ENCODE data around the gene TVP23B. TPM values are rescaled to one million over a fixed set of nuclear protein-coding genes. Genes with fewer than 3 reads are reported as not detected.

TVP23B gene
- polyA plus RNA-seq, 1 of the 3 experiments (the other 2 are of a cell fraction): 22.9 TPM

DNA sequence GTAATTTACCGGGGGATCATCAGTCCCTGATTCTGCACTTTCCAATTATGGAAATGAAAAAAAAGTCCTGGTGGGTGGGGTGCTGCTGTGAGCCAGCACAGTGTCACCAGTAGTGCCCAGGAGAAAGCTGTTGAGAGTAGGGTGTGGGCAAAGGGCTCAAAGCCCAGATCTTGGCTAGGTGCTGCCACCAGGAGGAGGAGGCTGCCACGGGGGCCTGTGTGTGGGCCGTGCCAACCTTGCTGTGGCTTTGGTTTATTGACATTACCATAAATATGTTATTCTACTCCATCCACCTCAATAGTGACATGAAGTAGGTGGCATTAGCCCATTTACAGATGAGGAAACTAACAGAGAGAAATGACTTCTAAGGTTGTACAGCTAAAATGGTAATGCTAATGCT is 70.2 kb downstream of the TVP23B start:
- ChIA-PET POLR2A (no interaction called here), CTCF (no interaction called here)
- TF ChIP-seq RCOR1 (IDR thresholded peaks at IDR 0.05; ENCODE audit: low read length): no peak
- no peak for DNase-seq
- H4K20me1 ChIP-seq (ENCODE audit: insufficient read depth): no peaks in the 10 kb centered on the region
- H3K4me1 ChIP-seq (ENCODE audit: control insufficient read depth in 1 of 2, insufficient read depth in 2 of 2, low read depth in 1 of 2, low read length in 1 of 2): peaks cover 7 to 9% of the 10 kb centered on the region in 2 experiments; a peak in 2 of 4 replicates
- 65% methylated on average over 3 of the region's 3 CpGs for WGBS (ENCODE audit: low lambda C conversion rate)
- H3K27me3 ChIP-seq (ENCODE audit: insufficient read depth): no peaks in the 10 kb centered on the region
- no peaks in the 10 kb centered on the region for H3K9me2 ChIP-seq
- no peak overlapping the region for H2AFZ ChIP-seq (ENCODE audit: low read depth)
- 0 out of 2 replicates have a peak, but pooled peaks cover 9% of the 10 kb centered on the region for H3K79me2 ChIP-seq (ENCODE audit: insufficient read depth)
- no peak overlapping the region for H3K9ac ChIP-seq
- H3K27ac ChIP-seq (ENCODE audit: low read depth in 2 of 2, low read length in 1 of 2): no peak overlapping the region
- no peaks in the 10 kb centered on the region for H3F3A ChIP-seq (replicated peaks; ENCODE audit: insufficient read depth)
- H3K4me2 ChIP-seq: no peak overlapping the region
- H3K9me3 ChIP-seq: no peaks in the 10 kb centered on the region
- no peak overlapping the region for H3K4me3 ChIP-seq (ENCODE audit: low read depth in 2 of 2, low read length in 1 of 2)
- no peaks in the 10 kb centered on the region for H3K36me3 ChIP-seq (replicated peaks in 1 of 2; ENCODE audit: control insufficient read depth in 1 of 2, insufficient read depth in 2 of 2, low read length in 1 of 2)

DNA sequence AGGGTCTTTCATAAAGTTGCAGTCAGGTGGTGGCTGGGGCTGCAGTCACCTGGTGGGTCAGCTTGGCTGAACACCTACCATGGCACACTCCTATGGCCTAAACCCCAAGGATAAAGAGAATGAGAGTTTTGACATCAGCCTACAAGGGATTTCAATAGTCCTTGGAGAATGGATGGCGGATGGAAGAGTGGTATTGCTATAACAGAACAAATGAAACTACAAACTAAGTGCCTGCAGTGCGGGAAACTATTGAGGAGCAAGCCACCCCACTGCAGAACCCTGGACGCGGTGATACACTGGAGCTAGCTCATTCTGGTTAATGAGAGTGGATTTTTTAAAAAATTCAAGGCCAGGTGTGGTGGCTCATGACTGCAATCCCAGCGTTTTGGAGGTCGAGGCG is 74.0 kb downstream of the TVP23B start:
- peak overlapping the region; percentile 59 to 63; a peak in 3 of 4 replicates for H3K4me3 ChIP-seq (ENCODE audit: low read depth in 2 of 2, low read length in 1 of 2)
- no peak overlapping the region for H3K27ac ChIP-seq (ENCODE audit: low read depth in 2 of 2, low read length in 1 of 2)
- H3K79me2 ChIP-seq (ENCODE audit: insufficient read depth): peaks cover 31% of the 10 kb centered on the region
- H3K9ac ChIP-seq: no peak overlapping the region
- H3F3A ChIP-seq (replicated peaks; ENCODE audit: insufficient read depth): no peaks in the 10 kb centered on the region
- POLR2A ChIA-PET: no interaction called here
- TF ChIP-seq, protein P1, sequence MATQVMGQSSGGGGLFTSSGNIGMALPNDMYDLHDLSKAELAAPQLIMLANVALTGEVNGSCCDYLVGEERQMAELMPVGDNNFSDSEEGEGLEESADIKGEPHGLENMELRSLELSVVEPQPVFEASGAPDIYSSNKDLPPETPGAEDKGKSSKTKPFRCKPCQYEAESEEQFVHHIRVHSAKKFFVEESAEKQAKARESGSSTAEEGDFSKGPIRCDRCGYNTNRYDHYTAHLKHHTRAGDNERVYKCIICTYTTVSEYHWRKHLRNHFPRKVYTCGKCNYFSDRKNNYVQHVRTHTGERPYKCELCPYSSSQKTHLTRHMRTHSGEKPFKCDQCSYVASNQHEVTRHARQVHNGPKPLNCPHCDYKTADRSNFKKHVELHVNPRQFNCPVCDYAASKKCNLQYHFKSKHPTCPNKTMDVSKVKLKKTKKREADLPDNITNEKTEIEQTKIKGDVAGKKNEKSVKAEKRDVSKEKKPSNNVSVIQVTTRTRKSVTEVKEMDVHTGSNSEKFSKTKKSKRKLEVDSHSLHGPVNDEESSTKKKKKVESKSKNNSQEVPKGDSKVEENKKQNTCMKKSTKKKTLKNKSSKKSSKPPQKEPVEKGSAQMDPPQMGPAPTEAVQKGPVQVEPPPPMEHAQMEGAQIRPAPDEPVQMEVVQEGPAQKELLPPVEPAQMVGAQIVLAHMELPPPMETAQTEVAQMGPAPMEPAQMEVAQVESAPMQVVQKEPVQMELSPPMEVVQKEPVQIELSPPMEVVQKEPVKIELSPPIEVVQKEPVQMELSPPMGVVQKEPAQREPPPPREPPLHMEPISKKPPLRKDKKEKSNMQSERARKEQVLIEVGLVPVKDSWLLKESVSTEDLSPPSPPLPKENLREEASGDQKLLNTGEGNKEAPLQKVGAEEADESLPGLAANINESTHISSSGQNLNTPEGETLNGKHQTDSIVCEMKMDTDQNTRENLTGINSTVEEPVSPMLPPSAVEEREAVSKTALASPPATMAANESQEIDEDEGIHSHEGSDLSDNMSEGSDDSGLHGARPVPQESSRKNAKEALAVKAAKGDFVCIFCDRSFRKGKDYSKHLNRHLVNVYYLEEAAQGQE (IDR thresholded peaks at IDR 0.05; ENCODE audit: low read depth, low read length): no peak
- TF ChIP-seq GATA2 (CRISPR knock-in tag; IDR thresholded peaks at IDR 0.05) (no peak), SIN3A (IDR thresholded peaks at IDR 0.05; ENCODE audit: borderline replicate concordance, low read depth, low read length) (no peak), MXI1 (IDR thresholded peaks at IDR 0.05; ENCODE audit: low read depth, low read length) (no peak), NRF1 (IDR thresholded peaks at IDR 0.05; ENCODE audit: low read depth, low read length) (no peak), RXRA (IDR thresholded peaks at IDR 0.05; ENCODE audit: borderline replicate concordance, low read depth) (no peak), JUND (IDR thresholded peaks at IDR 0.05) (no peak), EP300 (IDR thresholded peaks at IDR 0.05; ENCODE audit: borderline replicate concordance in 1 of 2, low read depth in 1 of 2, low read length in 1 of 2) (no peak), FOXJ3 (CRISPR knock-in tag; IDR thresholded peaks at IDR 0.05) (no peak), MEF2A (IDR thresholded peaks at IDR 0.05; ENCODE audit: borderline replicate concordance, low read depth) (no peak), FOSL2 (IDR thresholded peaks at IDR 0.05; ENCODE audit: borderline replicate concordance, low read depth) (no peak), TAF1 (IDR thresholded peaks at IDR 0.05; ENCODE audit: borderline replicate concordance, low read depth, low read length) (no peak), TEAD4 (IDR thresholded peaks at IDR 0.05; ENCODE audit: borderline replicate concordance, insufficient read depth) (no peak), POLR2AphosphoS5 (IDR thresholded peaks at IDR 0.05; ENCODE audit: low read depth, low read length) (no peak), NFIC (IDR thresholded peaks at IDR 0.05; ENCODE audit: borderline replicate concordance) (no peak)
- TF ChIP-seq, protein P2, sequence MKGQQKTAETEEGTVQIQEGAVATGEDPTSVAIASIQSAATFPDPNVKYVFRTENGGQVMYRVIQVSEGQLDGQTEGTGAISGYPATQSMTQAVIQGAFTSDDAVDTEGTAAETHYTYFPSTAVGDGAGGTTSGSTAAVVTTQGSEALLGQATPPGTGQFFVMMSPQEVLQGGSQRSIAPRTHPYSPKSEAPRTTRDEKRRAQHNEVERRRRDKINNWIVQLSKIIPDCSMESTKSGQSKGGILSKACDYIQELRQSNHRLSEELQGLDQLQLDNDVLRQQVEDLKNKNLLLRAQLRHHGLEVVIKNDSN (IDR thresholded peaks at IDR 0.05; ENCODE audit: borderline replicate concordance, low read depth): no peak
- TF ChIP-seq, protein P3, sequence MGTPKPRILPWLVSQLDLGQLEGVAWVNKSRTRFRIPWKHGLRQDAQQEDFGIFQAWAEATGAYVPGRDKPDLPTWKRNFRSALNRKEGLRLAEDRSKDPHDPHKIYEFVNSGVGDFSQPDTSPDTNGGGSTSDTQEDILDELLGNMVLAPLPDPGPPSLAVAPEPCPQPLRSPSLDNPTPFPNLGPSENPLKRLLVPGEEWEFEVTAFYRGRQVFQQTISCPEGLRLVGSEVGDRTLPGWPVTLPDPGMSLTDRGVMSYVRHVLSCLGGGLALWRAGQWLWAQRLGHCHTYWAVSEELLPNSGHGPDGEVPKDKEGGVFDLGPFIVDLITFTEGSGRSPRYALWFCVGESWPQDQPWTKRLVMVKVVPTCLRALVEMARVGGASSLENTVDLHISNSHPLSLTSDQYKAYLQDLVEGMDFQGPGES (IDR thresholded peaks at IDR 0.05; ENCODE audit: low read depth, low read length): no peak
- TF ChIP-seq, protein P4, sequence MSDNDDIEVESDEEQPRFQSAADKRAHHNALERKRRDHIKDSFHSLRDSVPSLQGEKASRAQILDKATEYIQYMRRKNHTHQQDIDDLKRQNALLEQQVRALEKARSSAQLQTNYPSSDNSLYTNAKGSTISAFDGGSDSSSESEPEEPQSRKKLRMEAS (IDR thresholded peaks at IDR 0.05; ENCODE audit: low read depth): no peak
- H3K36me3 ChIP-seq (replicated peaks in 1 of 2; ENCODE audit: control insufficient read depth in 1 of 2, insufficient read depth in 2 of 2, low read length in 1 of 2): no peaks in the 10 kb centered on the region
- no peak overlapping the region for H2AFZ ChIP-seq (ENCODE audit: low read depth)
- H3K9me2 ChIP-seq: no peaks in the 10 kb centered on the region
- no peaks in the 10 kb centered on the region for H3K9me3 ChIP-seq
- no peak for DNase-seq
- 72% methylated on average over 7 of the region's 7 CpGs for WGBS (ENCODE audit: low lambda C conversion rate)
- CTCF ChIA-PET: interaction anchor here (1.0 kb wide), 1 partner anchor 38 kb away, joined by 3 read pairs; no protein-coding TSS in a partner anchor
- H3K4me1 ChIP-seq (ENCODE audit: control insufficient read depth in 1 of 2, insufficient read depth in 2 of 2, low read depth in 1 of 2, low read length in 1 of 2): peaks cover 7 to 17% of the 10 kb centered on the region in 2 experiments; a peak in 3 of 4 replicates
- no peaks in the 10 kb centered on the region for H3K27me3 ChIP-seq (ENCODE audit: insufficient read depth)
- peak overlapping the region; percentile 87 for H3K4me2 ChIP-seq
- H4K20me1 ChIP-seq (ENCODE audit: insufficient read depth): no peaks in the 10 kb centered on the region
